ENCODE measurements around the gene KCNK2.

The KCNK2 gene

DNA sequence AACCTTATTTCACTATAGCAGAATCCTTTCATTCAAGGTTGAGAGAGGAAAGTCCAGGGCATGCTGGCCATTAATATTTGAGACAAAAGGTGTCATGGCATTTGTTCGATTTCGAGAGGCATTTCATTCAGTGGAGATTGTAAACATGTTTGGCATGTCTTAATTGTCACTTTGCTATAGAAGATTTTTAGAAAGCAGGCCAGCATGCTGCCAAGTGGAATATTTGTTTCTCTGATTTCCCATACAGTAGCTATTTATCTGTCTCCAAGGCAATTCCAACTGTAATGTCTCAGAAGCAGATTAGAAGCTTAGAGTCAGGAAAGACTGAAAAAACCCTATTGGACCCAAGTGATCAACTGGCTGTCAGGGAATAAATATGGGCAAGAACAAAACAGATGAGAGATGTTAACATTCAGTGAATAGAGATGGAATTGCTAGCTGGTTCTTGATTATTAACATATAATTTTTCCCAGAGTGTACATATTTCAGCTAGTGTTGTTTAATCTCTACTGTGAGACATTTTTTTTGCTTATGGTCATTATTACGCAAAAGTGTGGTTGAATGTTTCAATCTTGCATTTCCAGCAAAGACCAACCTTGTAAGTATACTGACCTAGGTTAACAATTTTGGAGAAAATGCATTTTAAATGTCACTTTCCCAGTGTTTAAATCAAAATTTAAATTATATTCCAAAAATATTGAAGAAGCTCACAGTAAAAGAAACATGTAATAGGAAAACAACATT lies 174.6 kb downstream of the KCNK2 start:
- DNase-seq (ENCODE audit: low spot score) = peak; percentile 7

DNA sequence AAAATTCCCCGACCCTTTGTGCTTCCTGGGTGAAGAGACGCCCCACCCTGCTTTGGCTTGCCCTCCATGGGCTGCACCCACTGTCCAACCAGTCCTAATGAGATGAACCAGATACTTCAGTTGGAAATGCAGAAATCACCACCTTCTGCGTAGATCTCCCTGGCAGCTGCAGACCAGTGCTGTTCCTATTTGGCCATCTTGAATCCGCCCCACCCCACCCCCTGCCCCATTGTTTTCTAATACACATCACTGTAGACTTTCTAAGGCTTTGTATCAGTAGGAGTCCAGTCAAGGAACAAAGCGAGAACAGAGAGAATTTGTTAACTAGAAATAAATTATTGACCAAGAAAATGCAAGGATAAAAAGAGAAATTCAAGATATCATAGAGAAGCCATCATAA lies 178.2 kb downstream of the KCNK2 start:
- DNase-seq (ENCODE audit: low spot score) = no peak

DNA sequence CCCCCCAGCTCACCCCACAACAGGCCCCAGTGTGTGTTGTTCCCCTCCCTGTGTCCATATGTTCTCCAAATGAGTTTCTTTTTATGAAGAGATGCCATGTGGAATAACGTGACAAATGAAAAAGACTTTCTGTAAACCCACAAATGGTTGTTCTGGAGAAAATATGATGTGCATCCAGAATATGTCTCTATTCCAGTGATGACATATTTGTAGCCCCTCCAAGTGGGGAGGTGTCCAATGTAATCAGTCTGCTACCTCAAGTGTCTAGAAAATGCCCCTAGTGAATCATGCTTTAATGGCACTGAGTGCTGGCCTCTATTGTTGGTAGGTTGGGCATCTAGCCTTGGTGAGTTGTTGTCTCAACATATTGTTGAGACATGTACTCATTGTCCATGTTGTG lies 179.6 kb downstream of the KCNK2 start:
- no peak for DNase-seq (ENCODE audit: low spot score)

DNA sequence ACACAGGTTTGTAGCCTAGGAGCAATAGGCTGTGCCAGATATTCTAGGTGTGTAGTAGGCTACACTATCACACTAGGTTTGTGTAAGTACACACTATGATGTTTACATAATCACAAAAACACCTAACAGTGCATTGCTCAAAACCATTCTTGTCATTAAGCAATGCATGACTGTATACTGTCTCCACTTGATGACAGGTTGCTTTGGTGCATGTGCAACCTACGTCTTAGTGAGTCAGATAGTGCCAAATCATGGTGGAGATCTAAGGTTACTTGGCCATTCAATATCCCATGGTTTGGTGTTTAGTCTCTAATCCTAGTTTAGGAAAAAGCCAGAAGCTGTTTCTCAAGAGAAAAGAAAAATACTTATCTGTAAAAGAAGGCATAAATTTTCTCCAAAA lies 181.1 kb downstream of the KCNK2 start:
- no peak for DNase-seq (ENCODE audit: low spot score)

DNA sequence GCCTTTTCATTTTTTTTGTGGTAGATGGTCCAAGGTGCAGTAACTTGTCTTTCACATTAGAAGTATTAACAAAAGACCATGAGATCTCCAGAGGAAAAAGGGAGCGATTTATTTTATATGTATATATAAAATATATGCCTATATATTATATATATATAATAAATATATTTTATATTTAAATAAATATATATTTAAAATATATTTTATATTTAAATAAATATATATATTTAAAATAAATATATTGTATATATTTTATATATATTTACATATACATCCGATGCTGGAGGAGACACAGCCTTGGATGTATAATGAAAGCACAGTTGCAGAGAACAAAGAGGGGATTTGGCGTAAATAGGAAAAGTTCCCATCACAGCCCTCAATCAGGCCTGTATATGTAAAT lies 182.1 kb downstream of the KCNK2 start:
- no peak for DNase-seq (ENCODE audit: low spot score)

DNA sequence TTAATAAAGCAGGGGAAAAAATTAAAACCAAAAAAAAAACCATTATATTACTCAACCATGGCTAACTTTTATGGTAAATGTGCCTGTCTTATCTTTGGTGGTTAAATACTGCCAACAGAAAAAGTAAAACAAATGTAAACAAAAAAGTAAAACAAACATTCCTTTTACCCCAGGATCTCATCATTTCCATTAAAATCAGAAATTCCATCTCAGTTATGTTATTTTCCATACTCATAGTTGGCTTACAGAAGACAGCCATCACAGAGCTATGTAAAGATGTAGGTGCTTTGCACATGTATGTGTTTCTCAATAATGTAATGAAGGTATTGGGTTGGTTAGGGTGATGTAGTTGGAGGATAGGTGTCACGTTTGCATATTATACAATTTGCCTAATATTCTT lies 185.0 kb downstream of the KCNK2 start:
- no peak for DNase-seq (ENCODE audit: low spot score)

DNA sequence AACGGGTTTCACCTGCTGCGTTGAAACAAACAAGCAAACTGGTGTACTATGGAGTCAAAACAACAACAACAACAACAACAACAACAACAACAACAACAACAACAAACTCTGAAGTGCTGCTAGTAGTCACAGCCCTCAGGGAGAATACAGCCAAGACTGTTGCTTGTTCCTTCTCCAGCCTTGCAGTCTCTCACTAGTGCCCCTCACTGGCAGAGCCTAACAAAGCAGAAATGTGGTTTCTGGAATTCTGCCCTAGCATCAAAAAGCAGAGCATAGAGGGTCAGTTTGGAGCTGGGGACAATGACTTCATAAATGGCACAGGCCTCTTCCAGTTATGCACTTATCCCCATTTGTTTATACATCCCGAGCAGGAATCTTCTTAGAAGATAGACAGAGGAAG lies 187.4 kb downstream of the KCNK2 start:
- no peak for DNase-seq (ENCODE audit: low spot score)

DNA sequence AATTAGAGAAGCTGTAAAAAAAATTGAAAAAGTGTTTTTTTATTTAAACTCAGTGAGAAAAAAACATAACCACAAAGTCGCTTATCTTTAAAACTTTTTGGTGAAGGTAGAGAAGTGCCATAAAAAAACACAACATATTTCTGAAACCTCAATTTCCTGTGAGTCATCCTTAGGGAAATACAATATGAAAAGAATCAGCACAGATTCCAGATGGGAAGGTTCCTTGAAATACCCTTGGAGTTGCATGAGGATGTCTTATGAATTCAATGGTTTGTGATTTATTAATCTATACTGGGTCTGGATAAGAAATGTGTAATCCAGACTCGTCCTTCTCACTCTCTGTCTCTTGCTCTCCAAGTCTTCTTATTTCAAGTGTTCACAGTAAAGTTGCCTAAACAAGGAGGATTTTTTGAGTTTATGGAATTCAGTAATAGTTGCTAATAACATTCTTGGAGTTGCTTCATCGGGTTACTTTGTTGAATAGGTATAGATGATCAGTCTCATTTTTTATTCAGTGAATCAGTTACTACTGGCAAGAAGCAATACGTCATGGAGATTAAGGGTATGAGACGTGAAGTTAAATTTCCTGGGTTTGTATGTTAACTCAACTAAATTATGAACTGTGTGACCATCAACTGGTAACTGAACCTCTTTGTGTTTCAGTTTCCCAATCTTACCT lies 191.4 kb downstream of the KCNK2 start:
- peak; percentile 52 for DNase-seq (ENCODE audit: low spot score)

DNA sequence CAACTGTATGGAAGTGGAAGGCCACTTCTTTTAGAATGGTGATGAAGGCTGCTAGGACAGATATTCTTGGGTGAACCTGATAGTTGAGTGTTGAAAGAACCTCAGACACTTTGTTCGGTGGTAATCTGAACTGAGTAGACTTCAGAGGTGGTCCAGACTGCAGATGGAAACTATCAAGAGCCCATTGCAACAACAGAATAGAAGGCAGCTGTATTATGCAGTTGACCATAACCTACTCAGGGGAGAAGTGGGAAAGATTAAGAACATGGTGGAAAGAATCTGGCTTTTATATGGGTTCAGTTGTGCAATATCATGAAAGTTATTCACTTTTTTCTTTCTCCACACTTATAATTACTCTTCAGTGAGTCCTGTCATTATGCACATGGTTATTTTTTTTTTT lies 194.0 kb downstream of the KCNK2 start:
- no peak for DNase-seq (ENCODE audit: low spot score)

DNA sequence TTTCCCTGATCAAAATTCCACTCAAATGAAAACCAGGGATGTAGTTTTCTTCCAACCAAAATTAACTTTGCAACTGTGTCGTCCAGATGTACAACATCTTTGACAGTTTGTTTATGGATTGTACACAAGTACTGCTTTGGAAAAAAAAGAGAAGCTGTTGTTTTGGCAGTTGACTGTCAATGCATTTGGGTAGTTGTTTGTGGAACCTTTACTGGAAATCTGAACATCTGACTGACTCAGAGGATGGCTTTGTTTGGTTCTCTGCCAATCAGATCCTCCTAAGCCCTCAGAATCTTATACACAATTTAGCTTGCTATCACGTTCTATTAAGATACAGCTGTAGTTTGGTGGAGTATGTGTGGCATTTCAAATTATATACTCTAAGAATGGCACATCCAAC lies 195.0 kb downstream of the KCNK2 start:
- peak; percentile 6 for DNase-seq (ENCODE audit: low spot score)

DNA sequence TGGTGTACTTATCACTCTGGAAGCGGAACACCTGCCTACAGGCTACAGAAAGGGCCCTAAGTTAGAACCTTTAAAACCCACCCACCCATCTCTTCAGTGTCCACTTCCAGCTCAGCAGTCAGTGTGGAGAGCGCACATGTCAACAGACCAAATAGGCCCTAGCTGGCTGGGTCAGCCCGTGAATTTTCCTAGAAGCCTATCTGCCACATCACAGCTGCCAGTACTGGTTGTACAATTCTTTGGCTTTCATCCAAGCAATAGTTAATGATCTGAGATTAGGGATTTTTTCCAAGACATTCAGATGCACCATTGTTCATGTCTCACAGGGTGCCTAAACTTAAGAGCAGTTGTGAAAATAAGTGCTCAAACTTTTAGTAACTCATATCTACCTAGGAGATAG lies 197.1 kb downstream of the KCNK2 start:
- DNase-seq (ENCODE audit: low spot score) = no peak

DNA sequence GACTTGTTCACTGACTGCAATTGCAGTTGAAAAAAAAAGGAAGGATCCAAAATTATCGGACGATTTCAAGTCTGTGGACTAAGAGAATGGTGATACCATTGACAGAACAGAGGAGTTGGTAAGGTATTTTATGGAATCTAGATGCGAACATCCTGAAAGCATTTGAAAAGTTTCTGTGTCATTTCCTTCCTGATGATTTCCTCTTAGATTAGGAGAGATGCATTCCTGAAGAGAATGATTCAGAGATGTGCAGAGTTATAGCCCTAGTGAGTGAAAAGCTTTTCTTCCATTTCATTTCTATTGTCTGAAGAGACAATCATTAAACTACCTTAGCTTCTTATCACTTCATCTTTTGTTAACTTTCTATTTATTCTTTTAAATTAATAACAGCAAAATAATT lies 200.0 kb downstream of the KCNK2 start:
- DNase-seq (ENCODE audit: low spot score) = peak; percentile 6

DNA sequence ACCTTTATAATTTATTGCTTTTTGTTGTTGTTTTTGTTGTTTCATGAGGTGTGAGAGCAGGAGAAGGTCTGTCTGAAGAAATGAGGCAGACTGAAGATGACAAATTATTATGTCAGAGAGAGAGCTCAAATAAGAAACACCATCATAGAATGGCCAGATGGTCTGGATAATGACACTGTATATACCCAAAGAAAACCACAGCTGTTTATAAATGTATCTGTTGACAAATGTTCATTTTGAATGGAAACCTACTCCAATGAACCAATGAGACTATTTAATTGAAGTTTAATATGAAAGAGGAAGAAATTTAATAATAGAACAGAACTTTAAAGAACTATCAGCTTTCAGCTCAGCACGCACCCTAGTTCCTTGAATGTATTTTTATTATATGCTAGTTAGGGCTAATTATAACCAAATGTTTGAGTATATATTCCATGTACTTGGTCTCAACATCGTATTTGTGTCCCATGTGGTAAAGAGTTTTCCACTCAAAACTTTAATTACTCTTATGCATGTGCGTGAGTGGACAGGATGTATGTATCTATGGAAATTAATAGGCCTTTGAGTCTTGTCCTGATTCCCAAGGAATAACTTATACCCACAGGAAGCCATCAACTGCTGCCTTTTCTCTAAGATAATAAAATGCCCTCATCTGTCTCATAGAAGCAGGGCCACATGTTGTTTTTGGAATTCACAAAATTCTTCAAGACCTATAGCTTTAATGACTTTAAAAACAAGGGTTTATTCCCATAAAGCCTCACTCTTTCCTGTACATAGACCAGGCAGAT lies 202.7 kb downstream of the KCNK2 start:
- DNase-seq (ENCODE audit: low spot score) = no peak

All from GM03348 (cell line).